Liver (tissue), 9 donors: Measurements from ENCODE around the gene EDDM3A. TPM values are rescaled to one million over a fixed set of nuclear protein-coding genes. Genes with fewer than 3 reads are reported as not detected.

Source experiments
- DNase-seq: peaks from one replicate; pipeline ENCODE4 v3.0.0-alpha.2; 2017; ENCODE audit warnings: low spot score
- H3K27ac ChIP-seq, 2 donors: one replicate each; pipeline ENCODE4 v1.7.0; 2013; ENCODE audit warnings: inconsistent platforms in 2 of 2, low read length in 2 of 2, control low read depth in 1 of 2, low read depth in 1 of 2, mild to moderate bottlenecking in 1 of 2
- H3K27me3 ChIP-seq, 4 donors: one replicate each; pipeline versions ENCODE4 v1.6.1 to v1.7.0; 2013; ENCODE audit warnings: low read length in 3 of 4, inconsistent platforms in 1 of 4, mild to moderate bottlenecking in 1 of 4, moderate library complexity in 1 of 4; ENCODE audit not compliant: control insufficient read depth in 4 of 4, insufficient read depth in 4 of 4
- H3K36me3 ChIP-seq, 4 donors: one replicate each; pipeline versions ENCODE4 v1.6.1 to v1.7.0; 2013; ENCODE audit warnings: low read length in 3 of 4, mild to moderate bottlenecking in 3 of 4, low read depth in 1 of 4, moderate library complexity in 1 of 4; ENCODE audit not compliant: control insufficient read depth in 4 of 4, insufficient read depth in 3 of 4
- H3K4me1 ChIP-seq, 4 donors: one replicate each; pipeline versions ENCODE4 v1.6.1 to v1.7.0; 2013; ENCODE audit warnings: low read length in 3 of 4, mild to moderate bottlenecking in 3 of 4, moderate library complexity in 1 of 4; ENCODE audit not compliant: control insufficient read depth in 4 of 4, insufficient read depth in 4 of 4
- H3K4me3 ChIP-seq, 3 donors: one replicate each; pipeline versions ENCODE4 v1.6.1 to v1.7.0; 2013; ENCODE audit warnings: low read length in 3 of 3, control low read depth in 1 of 3, low read depth in 1 of 3, mild to moderate bottlenecking in 1 of 3
- H3K9ac ChIP-seq, 2 donors: one replicate each; pipeline ENCODE4 v1.7.0; 2013; ENCODE audit warnings: low read length in 2 of 2, mild to moderate bottlenecking in 2 of 2, moderate library complexity in 2 of 2, control low read depth in 1 of 2, low read depth in 1 of 2
- H3K9me3 ChIP-seq, 4 donors: one replicate each; pipeline versions ENCODE4 v1.6.1 to v1.7.0; 2013; ENCODE audit warnings: low read length in 3 of 4; ENCODE audit not compliant: control insufficient read depth in 4 of 4
- ATF3 ChIP-seq: IDR thresholded peaks from 2 replicates; pipeline ENCODE4 v1.6.1; 2016; ENCODE audit warnings: antibody characterized with exemption
- CTCF ChIP-seq: fragments of 150-350 bp; IDR thresholded peaks from 2 replicates; pipeline ENCODE4 v1.5.1; 2017; ENCODE audit warnings: improper control_type of control experiment, low read depth, low read length; ENCODE audit not compliant: missing input control
- EGR1 ChIP-seq, 2 donors: IDR thresholded peaks; 2 replicates each; pipeline ENCODE4 v1.6.1; 2016 to 2018; ENCODE audit warnings: antibody characterized with exemption in 2 of 2, low read depth in 2 of 2
- FOXA1 ChIP-seq: IDR thresholded peaks from 2 replicates; pipeline ENCODE4 v1.6.1; 2016; ENCODE audit warnings: antibody characterized with exemption
- FOXA2 ChIP-seq: IDR thresholded peaks from 2 replicates; pipeline ENCODE4 v1.6.1; 2016; ENCODE audit warnings: antibody characterized with exemption
- GABPA ChIP-seq, 2 donors: IDR thresholded peaks in 1 of 2; conservative IDR thresholded peaks in 1 of 2; 2 replicates each; pipeline ENCODE4 v1.6.1; 2016; ENCODE audit warnings: antibody characterized with exemption in 2 of 2, mild to moderate bottlenecking in 1 of 2, moderate library complexity in 1 of 2
- HNF4A ChIP-seq, 2 donors: conservative IDR thresholded peaks; 2 replicates each; pipeline ENCODE4 v1.6.1; 2016; ENCODE audit warnings: antibody characterized with exemption in 2 of 2, mild to moderate bottlenecking in 2 of 2
- HNF4G ChIP-seq: IDR thresholded peaks from 2 replicates; pipeline ENCODE4 v1.6.1; 2016; ENCODE audit warnings: antibody characterized with exemption
- JUND ChIP-seq, 2 donors: IDR thresholded peaks; 2 replicates each; pipeline ENCODE4 v1.6.1; 2016; ENCODE audit warnings: antibody characterized with exemption in 2 of 2
- MAX ChIP-seq: IDR thresholded peaks from 2 replicates; pipeline ENCODE4 v1.6.1; 2016; ENCODE audit warnings: antibody characterized with exemption
- NR2F2 ChIP-seq: IDR thresholded peaks from 2 replicates; pipeline ENCODE4 v1.6.1; 2016; ENCODE audit warnings: antibody characterized with exemption
- RAD21 ChIP-seq, 2 donors: IDR thresholded peaks; 2 replicates each; pipeline ENCODE4 v1.6.1; 2016; ENCODE audit warnings: antibody characterized with exemption in 2 of 2, mild to moderate bottlenecking in 2 of 2
- REST ChIP-seq: IDR thresholded peaks from 2 replicates; pipeline ENCODE4 v1.6.1; 2016; ENCODE audit warnings: antibody characterized with exemption, mild to moderate bottlenecking
- RXRA ChIP-seq, 2 donors: IDR thresholded peaks; 2 replicates each; pipeline ENCODE4 v1.6.1; 2017 to 2018; ENCODE audit warnings: antibody characterized with exemption in 2 of 2, mild to moderate bottlenecking in 1 of 2
- SP1 ChIP-seq: IDR thresholded peaks from 2 replicates; pipeline ENCODE4 v1.6.1; 2018; ENCODE audit warnings: antibody characterized with exemption, mild to moderate bottlenecking
- TAF1 ChIP-seq: conservative IDR thresholded peaks from 2 replicates; pipeline ENCODE4 v1.6.1; 2016; ENCODE audit warnings: antibody characterized with exemption, mild to moderate bottlenecking
- YY1 ChIP-seq: IDR thresholded peaks from 2 replicates; pipeline ENCODE4 v1.6.1; 2016; ENCODE audit warnings: antibody characterized with exemption, mild to moderate bottlenecking
- ZBTB33 ChIP-seq: IDR thresholded peaks from 2 replicates; pipeline ENCODE4 v1.6.1; 2016; ENCODE audit warnings: antibody characterized with exemption
- WGBS: extraction: QIAGEN DNeasy Blood & Tissue Kit; methylation state at CpG from one replicate; pipeline ENCODE4 v1.1.7; 2013; 5-methylcytosine and 5-hydroxymethylcytosine counted together
- polyA plus RNA-seq, 2 donors: library from polyadenylated mRNA; stranded (reverse) in 1 of 2; unstranded in 1 of 2; fragments of 200-250 nt in 1 of 2; fragments of >200 nt in 1 of 2; fragmentation: Nextera tagmentation in 1 of 2; extraction: Ambion mirVana in 1 of 2; gene quantifications; one replicate each; pipeline versions ENCODE4 v1.2.1 to v1.2.3, GENCODE V29; 2013 to 2015
- total RNA-seq, 2 donors: library from RNA; depleted of rRNA; stranded (reverse); fragments of >200 nt; gene quantifications; one replicate each; pipeline ENCODE4 v1.2.3, GENCODE V29; 2014
- donor health status: healthy.
- donor health status: healthy.
- donor health status: healthy.
- donor health status: healthy.
- donor health status: healthy.

Gene EDDM3A
- total and polyA plus RNA-seq, 4 donors = not detected

- no peaks in the 10 kb centered on the region for H3K9me3 ChIP-seq
- TF ChIP-seq FOXA2 (no peak), REST (no peak), ZBTB33 (no peak), MAX (no peak), RAD21 (IDR thresholded peaks at IDR 0.05) (no peak), GABPA (IDR thresholded peaks at IDR 0.05 in 1 of 2, conservative IDR thresholded peaks at IDR 0.05 in 1 of 2) (no peak), YY1 (no peak), TAF1 (no peak), HNF4G (no peak), NR2F2 (no peak), EGR1 (IDR thresholded peaks at IDR 0.05; ENCODE audit: low read depth in 2 of 2) (no peak), SP1 (no peak), RXRA (IDR thresholded peaks at IDR 0.05) (no peak), JUND (IDR thresholded peaks at IDR 0.05) (no peak), ATF3 (no peak), FOXA1 (no peak), CTCF (no peak), HNF4A (conservative IDR thresholded peaks at IDR 0.05) (no peak)
Observed at GRCh38 chr14:20698018-20698329, 47.7 kb upstream of the EDDM3A start.

GRCh38 chr14:20698934-20699333, 46.8 kb upstream of the EDDM3A start:
- 91% methylated on average over 5 of the region's 5 CpGs for WGBS
- no peak for TF ChIP-seq FOXA2
- no peak for TF ChIP-seq EGR1 (IDR thresholded peaks at IDR 0.05; ENCODE audit: low read depth in 2 of 2)
- no peak for TF ChIP-seq GABPA (IDR thresholded peaks at IDR 0.05 in 1 of 2, conservative IDR thresholded peaks at IDR 0.05 in 1 of 2)
- no peak for TF ChIP-seq JUND (IDR thresholded peaks at IDR 0.05)
- no peak for TF ChIP-seq HNF4A (conservative IDR thresholded peaks at IDR 0.05)
- TF ChIP-seq SP1 = no peak
- no peak for TF ChIP-seq FOXA1
- TF ChIP-seq NR2F2 = no peak
- TF ChIP-seq HNF4G = no peak
- no peak for TF ChIP-seq MAX
- TF ChIP-seq CTCF = no peak
- TF ChIP-seq RAD21 (IDR thresholded peaks at IDR 0.05) = no peak
- no peak for TF ChIP-seq REST

More at GRCh38 chr14:20698018-20698329, 47.7 kb upstream of the EDDM3A start:
- no peak for DNase-seq
- Histone ChIP-seq H3K4me3 (no peak overlapping the region), H3K27ac (no peak overlapping the region), H3K27me3 (no peaks in the 10 kb centered on the region), H3K9ac (no peak overlapping the region), H3K36me3 (peaks cover 0 to 18% (median 8%) of the 10 kb centered on the region in 4 donors), H3K4me1 (no peaks in the 10 kb centered on the region)

More at GRCh38 chr14:20698934-20699333, 46.8 kb upstream of the EDDM3A start:
- H3K4me3 ChIP-seq = no peak overlapping the region
- no peaks in the 10 kb centered on the region for H3K27me3 ChIP-seq
- H3K9me3 ChIP-seq = no peaks in the 10 kb centered on the region
- H3K27ac ChIP-seq = no peak overlapping the region
- no peak for DNase-seq
- peaks cover 0 to 16% (median 5%) of the 10 kb centered on the region in 4 donors for H3K36me3 ChIP-seq
- no peaks in the 10 kb centered on the region for H3K4me1 ChIP-seq
- H3K9ac ChIP-seq = no peak overlapping the region
